Fibroblast of lung (primary cell): ENCODE measurements around the gene ABAT. TPM values are rescaled to one million over a fixed set of nuclear protein-coding genes. Genes with fewer than 3 reads are reported as not detected.

Experiments
- DNase-seq, 2 donors: peaks; one replicate each; pipeline versions ENCODE4 v3.0.0 to v3.0.0-alpha.2; 2010; ENCODE audit warnings: low read depth in 2 of 2
- H2AFZ ChIP-seq: 2 replicates; pipeline ENCODE4 v1.5.1; 2012; ENCODE audit warnings: low read length, control low read depth, inconsistent platforms
- H3K27ac ChIP-seq: 2 replicates; pipeline ENCODE4 v1.5.1; 2011; ENCODE audit warnings: low read length, control low read depth; ENCODE audit not compliant: insufficient read depth
- H3K27me3 ChIP-seq: 2 replicates; pipeline ENCODE4 v1.5.1; 2011; ENCODE audit warnings: mild to moderate bottlenecking, low read length; ENCODE audit not compliant: control insufficient read depth, insufficient read depth
- H3K36me3 ChIP-seq: 2 replicates; pipeline ENCODE4 v1.5.1; 2011; ENCODE audit warnings: low read length; ENCODE audit not compliant: control insufficient read depth, insufficient read depth
- H3K4me1 ChIP-seq: 2 replicates; pipeline ENCODE4 v1.5.1; 2011; ENCODE audit warnings: low read length; ENCODE audit not compliant: control insufficient read depth, insufficient read depth; ENCODE audit errors: extremely low read depth
- H3K4me2 ChIP-seq: 2 replicates; pipeline ENCODE4 v1.5.1; 2011; ENCODE audit warnings: low read length, control low read depth; ENCODE audit not compliant: insufficient read depth; ENCODE audit errors: extremely low read depth
- H3K4me3 ChIP-seq, 4 experiments: fragments of 200-600 bp in 1 of 4; sonication (generic) in 1 of 4; replicated peaks in 1 of 4; 2 replicates each; pipeline ENCODE4 v1.5.1; 2011 to 2016; ENCODE audit warnings: low read length in 4 of 4, low read depth in 3 of 4, mild to moderate bottlenecking in 3 of 4, control low read depth in 2 of 4, inconsistent platforms in 1 of 4, mixed read lengths in 1 of 4; ENCODE audit not compliant: insufficient read depth in 1 of 4; ENCODE audit errors: control extremely low read depth in 1 of 4
- H3K79me2 ChIP-seq: 2 replicates; pipeline ENCODE4 v1.5.1; 2012; ENCODE audit warnings: mild to moderate bottlenecking, low read length, inconsistent platforms; ENCODE audit not compliant: control insufficient read depth, insufficient read depth
- H3K9ac ChIP-seq: 2 replicates; pipeline ENCODE4 v1.5.1; 2011; ENCODE audit warnings: mild to moderate bottlenecking, low read length, control low read depth; ENCODE audit not compliant: insufficient read depth
- H3K9me3 ChIP-seq: 2 replicates; pipeline ENCODE4 v1.5.1; 2012; ENCODE audit warnings: low read depth, low read length; ENCODE audit not compliant: control insufficient read depth, insufficient read depth
- H4K20me1 ChIP-seq: 2 replicates; pipeline ENCODE4 v1.5.1; 2011; ENCODE audit warnings: low read length; ENCODE audit not compliant: control insufficient read depth, insufficient read depth; ENCODE audit errors: extremely low read depth
- EZH2 ChIP-seq: IDR thresholded peaks from 2 replicates; pipeline ENCODE4 v1.5.1; 2012; ENCODE audit warnings: low read length, control low read depth, mild to moderate bottlenecking; ENCODE audit errors: missing control alignments
- polyA plus RNA-seq, 2 donors: library from polyadenylated mRNA; depleted of rRNA in 1 of 2; stranded (reverse) in 1 of 2; unstranded in 1 of 2; fragments of >200 nt; gene quantifications; 2 replicates each; pipeline ENCODE4 v1.2.1, GENCODE V29; 2011 to 2012; ENCODE audit warnings: missing spikeins in 1 of 2
- total RNA-seq: library from RNA; depleted of rRNA; stranded (reverse); fragments of >200 nt; gene quantifications from 2 replicates; pipeline ENCODE4 v1.2.1, GENCODE V29; 2014
- TF ChIP-seq, protein P1 (sequence below), 2 donors: IDR thresholded peaks in 1 of 2; conservative IDR thresholded peaks in 1 of 2; 1 replicate in 1 of 2; 2 replicates in 1 of 2; pipeline ENCODE4 v1.5.1; 2011 to 2012; ENCODE audit warnings: low read length in 2 of 2, control low read depth in 1 of 2, inconsistent platforms in 1 of 2, low read depth in 1 of 2, mild to moderate bottlenecking in 1 of 2

The ABAT gene
- total and polyA plus RNA-seq, 2 donors (not counting 1 experiment from before 2014, with no cell fraction given), result 1.8 TPM

- Histone ChIP-seq H3K27me3 (no peaks in the 10 kb centered on the region), H3K4me2 (no peak overlapping the region), H3K27ac (no peak overlapping the region), H3K36me3 (no peaks in the 10 kb centered on the region), H3K9ac (no peak overlapping the region), H3K4me3 (no peak overlapping the region), H3K9me3 (no peaks in the 10 kb centered on the region), H3K79me2 (no peaks in the 10 kb centered on the region), H2AFZ (no peak overlapping the region), H3K4me1 (no peaks in the 10 kb centered on the region), H4K20me1 (no peaks in the 10 kb centered on the region)
- DNase-seq, result no peak
- no peak for TF ChIP-seq EZH2
- TF ChIP-seq, protein P1, sequence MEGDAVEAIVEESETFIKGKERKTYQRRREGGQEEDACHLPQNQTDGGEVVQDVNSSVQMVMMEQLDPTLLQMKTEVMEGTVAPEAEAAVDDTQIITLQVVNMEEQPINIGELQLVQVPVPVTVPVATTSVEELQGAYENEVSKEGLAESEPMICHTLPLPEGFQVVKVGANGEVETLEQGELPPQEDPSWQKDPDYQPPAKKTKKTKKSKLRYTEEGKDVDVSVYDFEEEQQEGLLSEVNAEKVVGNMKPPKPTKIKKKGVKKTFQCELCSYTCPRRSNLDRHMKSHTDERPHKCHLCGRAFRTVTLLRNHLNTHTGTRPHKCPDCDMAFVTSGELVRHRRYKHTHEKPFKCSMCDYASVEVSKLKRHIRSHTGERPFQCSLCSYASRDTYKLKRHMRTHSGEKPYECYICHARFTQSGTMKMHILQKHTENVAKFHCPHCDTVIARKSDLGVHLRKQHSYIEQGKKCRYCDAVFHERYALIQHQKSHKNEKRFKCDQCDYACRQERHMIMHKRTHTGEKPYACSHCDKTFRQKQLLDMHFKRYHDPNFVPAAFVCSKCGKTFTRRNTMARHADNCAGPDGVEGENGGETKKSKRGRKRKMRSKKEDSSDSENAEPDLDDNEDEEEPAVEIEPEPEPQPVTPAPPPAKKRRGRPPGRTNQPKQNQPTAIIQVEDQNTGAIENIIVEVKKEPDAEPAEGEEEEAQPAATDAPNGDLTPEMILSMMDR (conservative IDR thresholded peaks at IDR 0.05 in 1 of 2, IDR thresholded peaks at IDR 0.05 in 1 of 2; ENCODE audit: low read depth in 1 of 2, low read length in 2 of 2), result no peak
Measured at GRCh38 chr16:8756755-8757154, 82.3 kb downstream of the ABAT start.

- no peaks in the 10 kb centered on the region for H3K27me3 ChIP-seq
- no peak overlapping the region for H2AFZ ChIP-seq
- no peak overlapping the region for H3K9ac ChIP-seq
- no peaks in the 10 kb centered on the region for H3K36me3 ChIP-seq
- no peak overlapping the region for H3K27ac ChIP-seq
- H3K4me1 ChIP-seq, result no peaks in the 10 kb centered on the region
- no peaks in the 10 kb centered on the region for H3K79me2 ChIP-seq
- no peaks in the 10 kb centered on the region for H4K20me1 ChIP-seq
- no peak overlapping the region for H3K4me2 ChIP-seq
- TF ChIP-seq, protein P1 (conservative IDR thresholded peaks at IDR 0.05 in 1 of 2, IDR thresholded peaks at IDR 0.05 in 1 of 2; ENCODE audit: low read depth in 1 of 2, low read length in 2 of 2), result no peak
- TF ChIP-seq EZH2, result no peak
- H3K9me3 ChIP-seq, result no peaks in the 10 kb centered on the region
- H3K4me3 ChIP-seq, result no peak overlapping the region
- no peak for DNase-seq
Measured at GRCh38 chr16:8758022-8758421, 83.6 kb downstream of the ABAT start.

GRCh38 chr16:8760021-8760420 lies 85.6 kb downstream of the ABAT start:
- no peak overlapping the region for H2AFZ ChIP-seq
- H3K27me3 ChIP-seq, result no peaks in the 10 kb centered on the region
- no peak overlapping the region for H3K4me3 ChIP-seq
- H3K36me3 ChIP-seq, result no peaks in the 10 kb centered on the region
- no peak for DNase-seq
- H3K9ac ChIP-seq, result no peak overlapping the region
- TF ChIP-seq, protein P1 (conservative IDR thresholded peaks at IDR 0.05 in 1 of 2, IDR thresholded peaks at IDR 0.05 in 1 of 2; ENCODE audit: low read depth in 1 of 2, low read length in 2 of 2), result no peak
- TF ChIP-seq EZH2, result no peak
- H4K20me1 ChIP-seq, result no peaks in the 10 kb centered on the region
- no peaks in the 10 kb centered on the region for H3K9me3 ChIP-seq
- H3K27ac ChIP-seq, result no peak overlapping the region
- H3K4me1 ChIP-seq, result no peaks in the 10 kb centered on the region
- no peaks in the 10 kb centered on the region for H3K79me2 ChIP-seq
- no peak overlapping the region for H3K4me2 ChIP-seq
